ENCODE results near the gene CCNF. TPM values are rescaled to one million over a fixed set of nuclear protein-coding genes. Genes with fewer than 3 reads are reported as not detected.

Gene CCNF
- total RNA-seq, 2 experiments from 2014 or later, result 105 to 110 TPM

DNA sequence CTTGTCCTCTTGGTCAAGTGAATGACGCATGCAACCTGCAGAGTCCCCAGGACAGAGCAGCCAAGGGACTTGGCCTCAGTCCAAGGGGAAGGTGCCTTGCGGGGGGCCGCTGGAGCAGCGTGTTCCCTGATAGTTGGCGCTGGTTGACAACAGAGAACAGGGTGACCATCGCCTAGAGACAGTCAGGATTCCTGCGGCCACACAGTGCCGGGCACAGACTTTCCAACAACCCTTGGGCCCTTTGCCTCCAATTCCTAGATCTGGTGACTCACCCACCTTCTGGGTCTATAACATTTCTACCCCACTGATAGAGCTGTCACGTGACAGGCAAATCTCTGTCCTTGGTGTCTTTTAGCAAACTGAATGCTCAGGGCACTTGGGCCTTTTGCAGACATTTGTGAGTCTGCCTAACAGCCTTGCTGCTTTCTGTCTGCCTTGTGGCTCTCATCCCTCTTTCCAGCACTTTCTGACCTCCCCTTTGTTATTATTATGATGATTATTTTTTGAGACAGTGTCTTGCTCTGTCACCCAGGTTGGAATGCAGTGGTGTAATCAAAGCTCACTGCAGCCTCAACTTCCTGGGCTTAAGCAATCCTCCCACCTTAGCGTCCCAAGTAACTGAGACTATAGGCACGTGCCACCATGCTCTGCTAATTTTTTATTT lies 18.8 kb downstream of the CCNF start:
- Mint-ChIP-seq H3K27ac (no peak overlapping the region), H3K4me1 (ENCODE audit: low read depth) (no peaks in the 10 kb centered on the region), H3K36me3 (ENCODE audit: low read depth) (peaks cover 71% of the 10 kb centered on the region), H3K27me3 (ENCODE audit: low read depth) (no peaks in the 10 kb centered on the region), H3K9me3 (ENCODE audit: insufficient read depth) (no peaks in the 10 kb centered on the region), H3K4me3 (no peak overlapping the region)
- ChIA-PET CTCF (interaction anchor here (1.0 kb wide), 1 partner anchor 17 kb away, joined by 3 read pairs; no protein-coding TSS in a partner anchor), POLR2A (interaction anchor here (1.0 kb wide), 1 partner anchor 9 kb away, joined by 4 read pairs; no protein-coding TSS in a partner anchor)
- no peak for DNase-seq
- ATAC-seq, result no peak

DNA sequence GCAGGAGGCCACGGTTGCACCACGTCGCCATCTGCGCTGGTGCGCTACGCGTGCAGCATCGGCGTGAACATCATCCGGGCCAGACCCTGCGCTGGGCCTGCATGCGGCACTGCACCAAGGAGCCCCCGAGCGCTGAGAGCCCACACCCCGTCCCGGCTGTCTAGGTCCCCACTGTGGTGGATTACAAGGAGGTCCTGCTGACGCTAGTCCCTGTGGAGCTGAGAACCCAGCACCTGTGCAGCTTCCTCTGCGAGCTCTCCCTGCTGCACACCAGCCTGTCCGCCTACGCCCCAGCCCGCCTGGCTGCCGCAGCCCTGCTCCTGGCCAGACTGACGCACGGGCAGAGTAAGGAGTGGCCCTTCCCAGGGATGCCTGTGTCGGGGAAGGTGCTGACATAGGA lies 19.9 kb downstream of the CCNF start:
- CTCF ChIA-PET, result interaction anchor here (1.8 kb wide), 1 partner anchor 11 kb away, joined by 3 read pairs; the partner anchor contains the start of gene TEDC2
- Mint-ChIP-seq H3K36me3 (ENCODE audit: low read depth) (peaks cover 75% of the 10 kb centered on the region), H3K9me3 (ENCODE audit: insufficient read depth) (no peaks in the 10 kb centered on the region)

DNA sequence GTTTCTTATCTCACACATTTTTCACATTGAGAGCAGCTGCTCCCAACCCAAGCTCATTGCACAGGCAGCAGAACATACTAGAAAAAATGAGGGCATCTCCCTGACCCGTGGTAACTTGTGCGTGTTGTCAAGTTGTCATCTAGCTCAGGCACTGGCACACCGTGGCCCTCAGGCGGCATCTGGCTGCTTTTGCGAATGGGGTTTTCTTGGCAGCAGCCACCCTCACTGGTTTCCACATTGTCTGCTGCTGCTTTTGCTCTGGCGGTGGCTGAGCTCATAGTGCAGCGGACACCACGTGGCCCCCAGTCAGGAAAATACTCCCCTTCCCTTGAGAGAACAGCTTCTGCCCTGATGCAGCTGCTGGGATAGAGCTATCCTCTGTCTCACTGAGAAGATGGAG lies 21.3 kb downstream of the CCNF start:
- H3K4me1 Mint-ChIP-seq (ENCODE audit: low read depth), result no peaks in the 10 kb centered on the region
- ChIA-PET POLR2A (no interaction called here), CTCF (interaction anchor here (1.8 kb wide), 1 partner anchor 9 kb away, joined by 3 read pairs; the partner anchor contains the start of gene TEDC2)
- no peak overlapping the region for H3K27ac Mint-ChIP-seq
- no peak overlapping the region for H3K4me3 Mint-ChIP-seq
- H3K27me3 Mint-ChIP-seq (ENCODE audit: low read depth), result no peaks in the 10 kb centered on the region
- DNase-seq (no peak), ATAC-seq (no peak)
- H3K9me3 Mint-ChIP-seq (ENCODE audit: insufficient read depth), result no peaks in the 10 kb centered on the region
- H3K36me3 Mint-ChIP-seq (ENCODE audit: low read depth), result peaks cover 71% of the 10 kb centered on the region

More for the DNA sequence above, 19.9 kb downstream of the CCNF start:
- POLR2A ChIA-PET, result no interaction called here
- H3K27ac Mint-ChIP-seq, result no peak overlapping the region
- H3K4me1 Mint-ChIP-seq (ENCODE audit: low read depth), result no peaks in the 10 kb centered on the region
- ATAC-seq (no peak), DNase-seq (no peak)
- H3K27me3 Mint-ChIP-seq (ENCODE audit: low read depth), result no peaks in the 10 kb centered on the region
- H3K4me3 Mint-ChIP-seq, result no peak overlapping the region

DNA sequence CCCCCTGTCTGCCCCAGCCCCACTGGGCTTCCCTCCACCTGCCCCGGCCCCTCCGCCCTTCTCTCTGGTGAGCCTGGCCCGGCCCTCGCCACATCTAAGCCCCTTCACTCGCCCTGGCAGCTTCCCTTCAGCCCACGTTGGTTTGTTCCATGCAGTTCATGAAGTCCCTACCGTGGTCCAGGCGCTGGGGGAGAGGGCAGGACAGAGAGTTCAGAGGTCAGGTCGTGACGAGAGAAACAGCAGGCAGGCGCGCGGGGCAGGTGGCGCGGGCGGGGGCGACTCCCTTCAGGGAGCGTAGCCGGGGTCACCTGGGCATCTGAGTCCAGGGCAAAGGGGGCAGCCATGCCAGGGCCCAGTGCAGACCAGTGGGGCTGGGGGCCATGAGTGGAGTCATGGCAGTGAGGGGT lies 21.7 kb downstream of the CCNF start:
- Mint-ChIP-seq H3K9me3 (ENCODE audit: insufficient read depth) (no peaks in the 10 kb centered on the region), H3K27me3 (ENCODE audit: low read depth) (no peaks in the 10 kb centered on the region), H3K36me3 (ENCODE audit: low read depth) (peaks cover 71% of the 10 kb centered on the region), H3K4me3 (no peak overlapping the region), H3K27ac (no peak overlapping the region), H3K4me1 (ENCODE audit: low read depth) (no peaks in the 10 kb centered on the region)
- ChIA-PET POLR2A (no interaction called here), CTCF (interaction anchor here (1.8 kb wide), 1 partner anchor 9 kb away, joined by 3 read pairs; the partner anchor contains the start of gene TEDC2)
- DNase-seq (no peak), ATAC-seq (no peak)

DNA sequence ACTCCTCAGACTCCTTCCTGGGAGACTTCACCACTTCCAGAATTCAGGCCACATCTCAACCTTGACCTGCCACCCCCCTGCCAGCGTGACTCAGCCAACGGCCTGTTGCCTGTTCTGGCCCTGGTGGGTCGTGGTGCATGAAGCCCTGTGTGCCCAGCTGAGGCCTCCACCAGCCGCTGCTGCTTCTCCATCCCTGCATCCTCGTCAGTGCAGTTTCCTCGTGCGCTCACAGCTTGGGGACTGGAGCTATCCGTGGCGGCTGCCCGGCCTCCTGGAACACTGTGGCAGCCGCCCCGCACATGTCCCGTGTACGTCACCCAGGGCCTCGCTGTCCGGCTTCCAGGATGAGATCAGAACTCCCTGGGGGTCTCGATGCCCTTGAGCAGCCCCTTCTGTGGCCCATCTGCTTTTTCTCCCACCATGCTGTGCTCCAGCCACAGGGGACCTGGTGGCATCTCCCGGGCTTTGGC lies 22.6 kb downstream of the CCNF start:
- ChIA-PET CTCF (no interaction called here), POLR2A (no interaction called here)
- H3K36me3 Mint-ChIP-seq (ENCODE audit: low read depth), result peaks cover 71% of the 10 kb centered on the region

DNA sequence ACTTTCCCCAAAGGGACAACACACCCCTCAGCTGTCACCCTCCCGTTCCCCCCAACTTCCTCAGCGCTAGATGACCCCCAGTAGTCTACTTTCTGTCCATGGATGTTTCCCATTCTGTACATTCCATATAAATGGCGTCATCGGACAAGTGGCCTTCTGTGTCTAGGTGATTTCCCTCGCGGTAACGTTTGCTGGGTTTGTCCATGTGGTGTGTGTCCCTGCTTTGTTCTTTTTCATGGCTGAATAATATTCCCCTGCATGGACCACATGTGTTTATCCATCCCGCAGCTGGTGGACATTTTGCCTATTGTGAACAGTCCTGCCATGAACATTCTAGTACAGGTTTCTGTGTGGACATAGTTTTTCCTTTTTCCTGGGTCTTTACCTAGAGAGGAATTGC lies 23.4 kb downstream of the CCNF start:
- no peaks in the 10 kb centered on the region for H3K9me3 Mint-ChIP-seq (ENCODE audit: insufficient read depth)
- CTCF ChIA-PET, result no interaction called here
- no peak overlapping the region for H3K4me3 Mint-ChIP-seq
- DNase-seq, result no peak
- peaks cover 76% of the 10 kb centered on the region for H3K36me3 Mint-ChIP-seq (ENCODE audit: low read depth)
- ATAC-seq, result no peak
- H3K27ac Mint-ChIP-seq, result no peak overlapping the region
- no peaks in the 10 kb centered on the region for H3K27me3 Mint-ChIP-seq (ENCODE audit: low read depth)
- POLR2A ChIA-PET, result no interaction called here
- H3K4me1 Mint-ChIP-seq (ENCODE audit: low read depth), result no peaks in the 10 kb centered on the region

More for the DNA sequence above, 22.6 kb downstream of the CCNF start:
- Mint-ChIP-seq H3K4me1 (ENCODE audit: low read depth) (no peaks in the 10 kb centered on the region), H3K27ac (no peak overlapping the region), H3K4me3 (no peak overlapping the region), H3K9me3 (ENCODE audit: insufficient read depth) (no peaks in the 10 kb centered on the region), H3K27me3 (ENCODE audit: low read depth) (no peaks in the 10 kb centered on the region)
- DNase-seq (no peak), ATAC-seq (no peak)

DNA sequence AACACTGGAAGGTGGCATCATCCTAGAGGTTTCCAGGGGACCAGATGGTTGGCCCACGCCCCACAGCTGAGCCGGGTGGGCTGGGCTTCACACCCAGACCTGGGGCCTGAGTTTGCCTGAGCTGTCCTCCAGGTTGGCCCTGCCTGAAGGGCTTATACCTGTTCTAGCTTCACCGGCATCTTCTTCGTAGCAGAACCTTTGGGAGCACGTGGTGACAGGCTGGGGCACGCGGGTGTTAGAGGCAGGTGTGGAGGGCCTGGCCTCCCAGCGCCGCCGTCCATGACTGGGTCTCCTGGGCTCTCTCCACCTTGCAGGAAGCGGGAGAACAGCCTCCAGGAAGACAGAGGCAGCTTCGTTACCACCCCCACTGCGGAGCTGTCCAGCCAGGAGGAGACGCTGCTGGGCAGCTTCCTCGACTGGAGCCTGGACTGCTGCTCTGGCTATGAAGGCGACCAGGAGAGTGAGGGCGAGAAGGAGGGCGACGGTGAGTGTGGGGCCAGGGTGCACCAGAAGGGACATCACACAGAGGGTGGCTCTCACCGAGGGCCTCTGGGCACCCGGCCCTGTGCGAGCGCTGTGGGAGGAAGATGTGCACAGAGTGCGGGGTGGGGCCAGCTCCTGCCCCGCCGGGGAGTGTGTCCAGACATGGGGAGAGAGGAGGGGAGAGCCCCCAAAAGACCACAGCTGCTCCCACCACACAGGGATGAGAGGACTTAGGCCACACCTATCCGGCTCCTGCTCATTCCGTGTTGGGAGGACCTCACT lies 26.0 kb downstream of the CCNF start:
- ChIA-PET CTCF (no interaction called here), POLR2A (interaction anchor here (0.8 to 1.7 kb wide), 2 partner anchors 14 to 16 kb away, joined by 3 to 5 read pairs; no protein-coding TSS in a partner anchor)
- no peaks in the 10 kb centered on the region for H3K9me3 Mint-ChIP-seq (ENCODE audit: insufficient read depth)
- no peaks in the 10 kb centered on the region for H3K27me3 Mint-ChIP-seq (ENCODE audit: low read depth)
- H3K4me1 Mint-ChIP-seq (ENCODE audit: low read depth), result peaks cover 13% of the 10 kb centered on the region
- DNase-seq (no peak), ATAC-seq (no peak)
- H3K27ac Mint-ChIP-seq, result no peak overlapping the region
- peaks cover 70% of the 10 kb centered on the region for H3K36me3 Mint-ChIP-seq (ENCODE audit: low read depth)
- no peak overlapping the region for H3K4me3 Mint-ChIP-seq

DNA sequence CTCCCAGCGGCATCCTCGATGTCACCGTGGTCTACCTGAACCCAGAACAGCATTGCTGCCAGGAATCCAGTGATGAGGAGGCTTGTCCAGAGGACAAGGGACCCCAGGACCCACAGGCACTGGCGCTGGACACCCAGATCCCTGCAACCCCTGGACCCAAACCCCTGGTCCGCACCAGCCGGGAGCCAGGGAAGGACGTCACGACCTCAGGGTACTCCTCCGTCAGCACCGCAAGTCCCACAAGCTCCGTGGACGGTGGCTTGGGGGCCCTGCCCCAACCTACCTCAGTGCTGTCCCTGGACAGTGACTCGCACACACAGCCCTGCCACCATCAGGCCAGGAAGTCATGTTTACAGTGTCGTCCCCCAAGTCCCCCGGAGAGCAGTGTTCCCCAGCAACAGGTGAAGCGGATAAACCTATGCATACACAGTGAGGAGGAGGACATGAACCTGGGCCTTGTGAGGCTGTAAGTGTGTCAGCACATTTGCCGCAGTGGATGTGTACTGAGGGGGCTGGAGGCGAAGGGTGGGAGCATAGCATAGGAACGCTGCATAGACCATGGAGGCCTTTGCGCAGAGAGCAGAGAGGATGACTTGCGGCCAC lies 27.4 kb downstream of the CCNF start:
- no peak for ATAC-seq
- Mint-ChIP-seq H3K27ac (peak overlapping the region; percentile 26), H3K36me3 (ENCODE audit: low read depth) (peaks cover 63% of the 10 kb centered on the region), H3K4me1 (ENCODE audit: low read depth) (peaks cover 16% of the 10 kb centered on the region), H3K9me3 (ENCODE audit: insufficient read depth) (no peaks in the 10 kb centered on the region), H3K4me3 (no peak overlapping the region), H3K27me3 (ENCODE audit: low read depth) (no peaks in the 10 kb centered on the region)
- POLR2A ChIA-PET, result interaction anchor here (1.0 to 1.7 kb wide), 3 partner anchors 8 to 15 kb away, joined by 3 to 5 read pairs (median 4); no protein-coding TSS in a partner anchor
- DNase-seq, result no peak
- CTCF ChIA-PET, result no interaction called here

DNA sequence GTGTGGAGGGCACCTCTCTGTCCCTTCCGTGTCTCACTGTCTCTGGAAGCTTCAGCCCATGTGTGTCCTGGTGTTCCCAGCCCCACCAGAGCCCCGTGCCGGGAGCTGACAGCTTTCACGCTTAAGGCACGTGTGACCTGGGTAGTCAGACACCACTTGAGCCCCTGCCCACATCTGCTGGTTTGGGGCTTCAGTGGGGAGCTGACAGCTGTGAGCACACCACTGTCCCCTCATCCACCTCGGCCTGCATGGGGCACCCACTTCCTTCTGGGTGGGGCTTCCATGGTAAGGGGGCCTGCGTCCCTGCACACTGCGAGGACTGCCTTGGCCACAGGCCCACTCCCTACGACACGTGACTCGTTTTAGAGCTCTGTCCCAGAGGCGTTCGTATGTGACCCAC lies 28.0 kb downstream of the CCNF start:
- Mint-ChIP-seq H3K27me3 (ENCODE audit: low read depth) (no peaks in the 10 kb centered on the region), H3K36me3 (ENCODE audit: low read depth) (peaks cover 59% of the 10 kb centered on the region), H3K9me3 (ENCODE audit: insufficient read depth) (no peaks in the 10 kb centered on the region), H3K27ac (no peak overlapping the region), H3K4me1 (ENCODE audit: low read depth) (peaks cover 16% of the 10 kb centered on the region), H3K4me3 (no peak overlapping the region)
- ATAC-seq (no peak), DNase-seq (no peak)
- ChIA-PET POLR2A (interaction anchor here (0.6 to 1.7 kb wide), 3 partner anchors 9 to 28 kb away, joined by 3 to 4 read pairs (median 3); partner anchors contain the start of gene CCNF), CTCF (no interaction called here)

DNA sequence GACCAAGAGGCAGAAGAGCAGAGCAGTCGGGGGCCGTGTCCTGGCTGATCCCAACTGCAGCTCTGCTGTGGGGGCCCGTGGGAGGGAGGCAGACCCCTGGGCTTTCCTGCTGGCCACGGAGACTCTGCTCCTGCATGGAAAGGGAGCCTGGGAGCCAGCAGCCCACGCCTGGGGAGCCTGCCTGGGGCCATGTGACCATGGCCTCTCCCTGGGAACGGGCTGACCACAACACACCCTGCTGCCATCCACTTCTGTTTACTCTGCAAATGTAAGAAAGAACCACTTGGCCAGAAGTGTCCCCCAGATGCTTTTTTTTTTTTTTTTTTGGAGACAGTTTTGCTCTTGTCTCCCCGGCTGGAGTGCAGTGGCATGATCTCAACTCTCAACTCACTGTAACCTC lies 28.7 kb downstream of the CCNF start:
- Mint-ChIP-seq H3K4me1 (ENCODE audit: low read depth) (peaks cover 16% of the 10 kb centered on the region), H3K36me3 (ENCODE audit: low read depth) (peaks cover 55% of the 10 kb centered on the region), H3K9me3 (ENCODE audit: insufficient read depth) (no peaks in the 10 kb centered on the region), H3K4me3 (no peak overlapping the region), H3K27ac (no peak overlapping the region), H3K27me3 (ENCODE audit: low read depth) (no peaks in the 10 kb centered on the region)
- POLR2A ChIA-PET, result interaction anchor here (0.6 to 1.7 kb wide), 3 partner anchors 10 to 28 kb away, joined by 3 to 4 read pairs (median 3); partner anchors contain the start of gene CCNF
- CTCF ChIA-PET, result no interaction called here
- ATAC-seq (no peak), DNase-seq (no peak)

DNA sequence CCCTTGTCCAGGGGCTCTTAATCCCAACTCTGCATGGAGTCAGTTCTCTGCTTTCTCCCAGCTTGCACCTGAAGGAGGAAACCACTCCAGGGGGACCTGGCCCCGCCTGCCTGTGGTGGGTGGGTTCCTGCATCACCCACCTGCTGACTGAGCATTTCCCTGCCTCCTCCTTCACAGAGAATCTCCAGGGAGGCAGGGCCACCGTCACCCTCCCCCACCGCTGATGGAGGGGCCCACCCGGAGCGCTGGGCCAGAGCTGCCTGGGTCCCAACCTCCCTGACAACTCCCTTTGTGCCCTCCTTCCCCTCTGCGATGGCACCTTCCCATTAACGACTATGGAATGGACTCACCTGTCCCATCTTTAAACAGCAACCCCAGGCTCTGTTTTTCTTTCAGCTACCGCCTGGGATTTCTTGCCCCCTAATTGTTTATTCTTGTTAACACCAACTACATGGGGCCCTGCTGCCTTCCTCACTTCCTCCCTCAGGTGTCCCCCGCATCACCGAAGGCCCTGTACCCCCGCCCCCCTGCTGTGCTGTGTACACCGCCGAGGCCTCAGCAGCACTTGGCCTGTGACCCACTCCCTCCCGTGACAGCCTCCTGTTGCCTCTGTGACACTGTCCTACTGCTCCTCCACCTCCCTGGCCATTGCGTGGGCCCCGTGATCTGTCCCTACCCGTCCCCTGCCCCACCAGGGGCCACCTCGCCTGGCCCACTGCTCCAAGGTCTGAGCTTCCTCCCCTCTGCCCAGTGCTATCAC lies 29.8 kb downstream of the CCNF start:
- CTCF ChIA-PET, result interaction anchor here (0.8 to 1.5 kb wide), 6 partner anchors 11 to 304 kb away, joined by 3 to 4 read pairs (median 4); partner anchors contain the start of genes CCNF, TBC1D24 and TRAF7
- Mint-ChIP-seq H3K4me1 (ENCODE audit: low read depth) (peaks cover 16% of the 10 kb centered on the region), H3K9me3 (ENCODE audit: insufficient read depth) (no peaks in the 10 kb centered on the region), H3K36me3 (ENCODE audit: low read depth) (peaks cover 44% of the 10 kb centered on the region), H3K27ac (peak overlapping the region; percentile 94), H3K27me3 (ENCODE audit: low read depth) (no peaks in the 10 kb centered on the region), H3K4me3 (peak overlapping the region; percentile 79)
- POLR2A ChIA-PET, result interaction anchor here (0.6 to 3.5 kb wide), 8 partner anchors 12 to 675 kb away, joined by 3 to 14 read pairs (median 4); partner anchors contain the start of genes ATP6V0C, CCNF and NTN3
- ATAC-seq (no peak), DNase-seq (no peak)

Measured in activated CD8-positive, alpha-beta T cell treated with anti-CD3 and anti-CD28 coated beads, Interleukin-2, amount 10 ng/mL, durations not matched to agents 7 days and 5 days (primary cell).